GM19438 (cell line): Measurements from ENCODE around the gene NUAK2.
"Not testable (repeated sequence)": the region's sequence is repeated elsewhere in the genome, so short reads cannot be mapped to it uniquely, and the experiment has no call there.

Experiments
- ATAC-seq: cut with Tn5 transposase; IDR thresholded peaks from one replicate; pipeline ENCODE4 v1.9.1; 2021; ENCODE audit warnings: low read depth; ENCODE audit not compliant: unreplicated experiment

The NUAK2 gene

DNA sequence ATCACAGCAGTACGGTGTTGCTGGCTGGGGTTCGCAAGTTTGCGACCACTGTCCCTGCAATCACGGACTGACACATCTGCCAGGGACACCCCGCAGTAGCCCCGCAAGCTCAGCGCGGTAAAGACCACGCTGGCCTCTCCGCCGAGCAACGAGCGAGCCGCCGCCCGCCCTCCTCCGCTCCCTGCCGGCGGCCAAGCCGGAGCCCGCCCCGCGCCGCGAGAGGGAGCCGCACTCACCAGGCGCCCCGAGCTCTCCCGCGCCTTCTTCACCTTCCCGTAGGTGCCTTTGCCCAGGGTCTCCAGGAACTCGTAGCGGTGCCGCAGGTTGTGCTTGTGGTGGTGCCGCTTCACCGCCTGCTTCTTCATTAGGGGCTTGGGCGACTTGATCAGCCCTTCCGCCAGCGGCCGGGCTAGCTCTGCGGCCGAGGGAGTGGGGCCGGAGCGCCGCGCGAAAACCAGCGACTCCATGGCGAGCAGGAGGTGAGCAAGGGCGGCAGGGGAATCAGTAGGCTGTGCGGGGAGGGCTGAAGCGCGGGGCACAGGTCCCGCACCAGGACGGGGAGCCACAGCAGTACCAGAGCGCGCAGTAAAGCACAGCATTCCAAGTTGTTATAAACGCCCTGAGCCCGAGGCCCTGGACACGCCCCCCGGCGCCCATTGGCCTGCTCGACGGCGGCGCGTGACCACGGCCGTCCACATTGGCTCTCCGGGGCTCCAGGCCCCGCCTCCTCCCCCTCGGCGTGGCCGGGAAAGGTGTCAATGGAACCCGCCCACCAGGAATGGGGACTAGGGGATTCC, at the start of gene NUAK2:
NUAK2 (minus strand) TSS at position 584 of the 797 bp plus-strand sequence; CDS start at position 467, 117 bp downstream.
- ATAC-seq, result peak; percentile 67

DNA sequence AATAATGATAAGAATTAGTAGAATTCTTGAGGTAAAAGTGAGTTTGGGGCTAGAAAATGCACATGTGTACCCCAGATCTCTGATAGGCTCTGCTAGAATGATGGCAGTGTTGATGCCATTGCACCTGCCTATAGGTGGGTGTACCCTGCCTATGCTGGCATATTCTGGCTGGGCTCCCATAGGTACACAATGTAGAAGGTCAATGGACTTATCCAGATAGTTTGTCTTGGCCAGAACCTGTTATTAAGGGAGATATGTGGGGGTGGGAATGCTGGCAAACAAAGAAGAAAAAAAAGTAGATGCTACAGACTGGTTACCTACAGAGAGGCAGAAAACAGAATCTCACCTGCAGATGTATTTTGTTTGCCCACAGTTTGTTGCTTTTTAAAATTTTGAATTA, 49.2 kb upstream of the NUAK2 start:
- ATAC-seq, result no peak

DNA sequence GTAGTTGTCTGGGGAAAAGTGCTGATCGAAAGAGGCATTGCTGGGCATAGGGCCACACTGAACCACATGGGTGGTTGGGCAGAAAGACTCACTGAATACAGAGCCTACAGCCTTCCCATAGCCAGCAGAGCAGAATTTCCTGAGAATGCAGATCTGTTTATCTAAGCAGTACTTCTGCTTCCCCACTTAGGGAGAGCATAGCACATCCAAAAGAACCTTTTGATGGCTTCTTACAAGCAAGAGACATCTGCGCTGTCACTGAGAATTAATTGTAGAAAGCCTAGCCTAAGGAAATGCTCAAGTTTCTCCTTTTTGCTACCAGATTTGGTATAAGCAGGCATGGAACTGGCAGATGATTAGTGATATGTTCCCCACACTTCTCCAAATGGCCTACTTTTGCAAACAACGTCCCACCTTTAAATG, 48.2 kb upstream of the NUAK2 start:
- ATAC-seq, result no peak

DNA sequence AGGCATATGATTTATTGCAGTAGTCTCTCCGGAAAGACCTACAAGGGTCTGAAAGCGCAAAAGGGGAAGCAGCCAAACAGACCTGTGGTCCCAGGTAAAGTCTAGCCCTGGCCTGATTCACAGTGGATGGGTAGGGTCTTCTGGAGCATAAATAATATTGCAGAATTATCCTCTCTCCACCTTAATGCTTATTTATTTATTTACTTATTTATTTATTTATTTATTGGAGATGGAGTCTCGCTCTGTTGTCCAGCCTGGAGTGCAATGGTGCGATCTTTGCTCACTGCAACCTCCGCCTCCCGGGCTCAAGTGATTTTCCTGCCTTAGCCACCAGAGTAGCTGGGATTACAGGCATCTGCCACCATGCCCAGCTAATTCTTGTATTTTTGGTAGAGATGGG, 46.9 kb upstream of the NUAK2 start:
- ATAC-seq, result no peak

DNA sequence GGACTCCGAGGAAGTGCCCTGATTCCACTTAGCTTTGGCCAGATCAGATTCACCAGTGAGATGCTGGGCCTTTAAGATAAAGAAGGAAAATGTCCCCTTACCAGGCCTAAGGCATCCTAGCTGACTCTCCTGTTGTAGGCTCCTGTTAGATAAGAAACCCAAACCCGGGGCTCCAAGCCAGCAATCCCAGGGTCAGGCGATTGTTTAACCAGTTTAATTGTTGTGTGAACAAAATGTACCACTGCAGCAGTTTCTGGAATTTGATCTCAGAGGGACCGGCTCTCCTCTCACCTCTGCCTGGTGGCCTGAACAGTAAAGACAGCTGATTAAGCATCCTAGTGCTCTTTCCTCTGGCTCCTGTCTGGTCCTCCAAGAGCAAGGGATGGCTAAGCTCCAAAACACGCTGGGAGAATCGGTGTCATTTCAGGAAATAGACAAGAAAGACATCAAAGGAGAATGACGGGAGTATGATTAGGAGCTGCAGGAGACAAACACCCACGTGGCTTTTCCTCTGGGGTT, 44.5 kb upstream of the NUAK2 start:
- no peak for ATAC-seq

- not testable (repeated sequence) for ATAC-seq
These were observed 43.5 kb upstream of the NUAK2 start for GRCh38 chr1:205365086-205365485.

DNA sequence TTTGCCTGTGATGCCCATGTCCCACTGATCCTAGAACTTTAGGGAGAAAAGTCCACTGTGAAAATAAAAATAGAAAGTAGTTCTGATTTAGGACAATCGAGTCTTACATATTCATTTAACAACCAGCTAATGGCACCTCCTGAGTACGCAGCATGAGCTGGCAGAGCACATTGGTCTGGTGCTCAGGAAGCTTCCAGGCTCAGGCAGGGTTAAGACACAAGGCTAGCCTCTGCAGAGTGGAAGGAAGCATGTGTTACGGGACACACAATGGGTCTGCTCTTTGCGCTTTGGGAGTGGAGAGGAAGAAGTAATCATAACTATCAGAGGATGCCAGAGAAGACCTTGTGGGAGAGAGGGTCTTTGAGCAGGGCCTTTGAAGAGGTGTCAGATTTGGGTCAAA, 39.3 kb upstream of the NUAK2 start:
- ATAC-seq, result no peak

DNA sequence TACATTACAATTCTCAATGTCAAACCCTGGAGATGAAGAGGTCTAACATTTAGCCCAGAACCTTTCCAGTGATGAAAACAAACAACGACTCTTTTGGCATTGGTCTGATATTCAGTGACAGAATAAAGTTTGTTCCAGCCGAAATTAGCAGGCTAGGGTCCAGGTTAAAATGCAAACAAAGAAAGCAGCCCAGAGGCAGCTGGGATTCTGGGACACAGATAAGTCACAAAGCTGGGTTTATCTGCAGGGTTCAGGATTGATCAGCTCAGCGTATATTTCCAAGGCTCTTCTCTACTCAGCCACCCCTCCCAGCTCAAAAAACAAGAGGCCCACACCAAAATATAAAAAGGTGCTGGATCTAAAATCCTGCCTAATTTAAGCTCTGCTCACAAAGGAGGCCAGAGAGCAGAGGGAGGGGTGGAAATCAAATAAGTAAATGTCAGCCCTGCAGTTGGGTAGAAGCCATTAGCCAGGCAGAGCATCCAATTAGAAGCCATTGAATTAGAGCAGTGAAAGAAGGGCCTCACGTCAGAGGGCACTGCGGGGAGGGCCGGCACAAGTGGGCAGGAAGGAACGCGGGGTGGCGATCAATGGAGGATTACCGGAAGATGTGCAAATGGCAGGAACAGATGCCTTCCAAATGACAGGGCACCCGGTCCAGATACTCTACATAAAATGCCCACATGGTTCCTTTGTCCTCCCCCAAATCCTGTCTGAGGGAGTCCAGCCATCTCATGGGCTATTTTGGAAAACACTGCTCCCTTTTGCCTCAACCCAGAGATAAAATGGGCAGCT, 38.4 kb upstream of the NUAK2 start:
- ATAC-seq, result no peak

- no peak for ATAC-seq
These were observed 37.0 kb upstream of the NUAK2 start for GRCh38 chr1:205358579-205358978.

DNA sequence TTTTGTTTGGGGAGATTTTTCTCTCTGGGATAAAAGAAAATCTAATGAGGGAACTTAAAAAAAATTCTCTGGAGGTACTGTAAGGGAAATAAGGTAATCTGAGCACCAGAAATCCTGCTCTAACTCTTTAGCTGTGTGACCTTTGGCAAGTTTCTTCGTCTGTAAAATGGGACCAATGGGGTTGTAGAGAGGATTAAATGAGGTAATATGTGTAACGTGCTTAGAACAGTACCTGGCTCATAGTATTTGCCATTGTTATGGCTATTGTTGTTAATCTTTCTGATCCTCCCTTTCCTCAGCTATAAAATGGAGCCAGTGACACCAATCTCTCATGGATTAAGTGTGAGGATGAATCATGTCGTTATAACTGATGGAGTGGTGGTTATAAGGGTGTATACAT, 36.0 kb upstream of the NUAK2 start:
- no peak for ATAC-seq

DNA sequence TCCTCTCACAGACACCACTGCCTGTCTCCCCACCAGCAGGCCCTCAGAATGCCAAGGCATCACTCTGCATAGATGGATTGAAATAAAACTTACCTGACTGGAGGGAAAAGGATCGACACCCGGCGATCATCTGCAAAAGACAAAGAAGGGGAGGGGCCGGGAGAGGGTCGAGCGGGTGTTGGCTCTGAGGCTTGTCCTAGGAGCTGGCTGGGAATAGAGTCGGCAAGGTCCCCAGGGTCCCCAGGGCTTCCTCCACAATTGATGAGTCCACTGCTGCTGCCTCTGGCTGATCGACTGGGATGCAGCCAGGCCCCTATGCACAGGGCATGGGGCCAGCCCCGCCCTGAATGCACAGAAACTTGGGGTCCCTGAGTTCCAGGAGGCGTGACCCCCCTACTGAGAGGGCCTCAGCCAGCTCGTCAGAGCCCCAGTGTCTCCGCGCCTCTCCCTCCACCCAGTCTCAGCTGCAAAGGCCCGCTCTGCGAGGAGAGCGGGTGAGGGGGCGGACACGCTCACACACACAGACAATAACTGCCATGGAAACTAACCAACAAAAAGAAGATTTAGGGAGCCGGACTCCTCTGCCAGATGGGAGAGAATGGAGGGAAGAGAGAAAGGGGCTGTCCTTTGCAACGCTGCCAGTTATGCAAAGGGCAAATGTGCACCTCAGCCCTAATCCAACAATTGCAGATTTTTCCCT, 35.0 kb upstream of the NUAK2 start, which contains the start of gene KLHDC8A:
KLHDC8A (minus strand) TSS at position 483 of the 700 bp plus-strand sequence. CDS start 13,318 bp downstream, outside the sequence.
- no peak for ATAC-seq

- no peak for ATAC-seq
These were observed 33.5 kb upstream of the NUAK2 start for GRCh38 chr1:205355075-205355453.

DNA sequence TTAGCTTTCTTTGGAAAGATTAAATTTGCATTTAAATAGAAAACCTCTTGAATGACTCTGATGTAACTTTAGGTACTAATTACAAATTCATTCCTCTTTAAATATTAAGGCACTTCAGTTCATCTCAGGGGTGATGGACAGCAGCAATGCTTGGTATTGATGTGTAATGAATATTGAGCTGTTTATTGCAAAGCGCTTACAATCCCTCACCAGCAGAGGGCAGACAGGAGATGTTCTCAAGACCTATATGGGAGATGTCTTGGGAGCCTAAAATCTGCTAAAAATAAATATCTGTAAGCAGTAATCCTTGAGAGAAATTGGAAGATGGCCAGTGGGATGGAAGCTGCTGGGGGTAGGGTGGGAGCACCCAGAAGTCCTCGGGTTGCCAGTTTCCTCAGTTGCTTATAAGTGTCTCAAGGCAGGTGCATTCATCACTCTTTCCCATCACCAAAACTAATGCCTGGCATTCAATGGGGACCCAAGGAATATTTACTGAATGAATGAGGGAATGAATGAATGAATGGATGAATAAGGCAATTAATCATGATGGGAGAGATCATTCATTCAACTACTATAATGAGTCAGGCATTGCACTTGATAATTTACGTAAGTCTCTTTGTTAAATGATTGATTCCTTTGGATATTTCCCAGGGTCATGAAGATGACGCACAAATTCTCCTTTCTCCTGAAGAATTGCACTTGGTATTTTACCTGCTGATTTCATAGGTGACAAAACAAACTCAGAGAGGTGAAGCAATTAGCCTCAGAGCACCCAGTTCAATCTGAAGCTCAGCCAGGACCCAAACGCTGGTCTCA, 32.9 kb upstream of the NUAK2 start:
- no peak for ATAC-seq

GRCh38 chr1:205353612-205354011, 32.1 kb upstream of the NUAK2 start:
- ATAC-seq, result no peak

DNA sequence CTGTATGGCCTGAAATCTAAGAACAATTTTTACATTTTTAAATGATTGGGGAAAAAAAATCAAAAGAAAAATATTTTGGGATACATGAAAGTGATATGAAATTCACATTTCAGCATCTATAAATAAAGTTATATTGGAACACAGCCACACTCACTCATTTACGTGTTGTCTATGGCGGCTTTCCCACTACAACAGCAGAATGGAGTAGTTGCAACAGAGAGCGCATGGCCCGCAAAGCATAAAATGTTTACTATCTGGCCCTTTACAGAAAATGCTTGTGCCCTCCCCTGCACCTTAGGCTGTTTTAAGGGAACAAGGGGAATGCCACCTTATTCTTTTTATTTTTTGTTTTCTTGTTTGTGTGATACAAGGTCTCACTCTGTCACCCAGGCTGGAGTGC, 31.6 kb upstream of the NUAK2 start:
- ATAC-seq, result no peak

DNA sequence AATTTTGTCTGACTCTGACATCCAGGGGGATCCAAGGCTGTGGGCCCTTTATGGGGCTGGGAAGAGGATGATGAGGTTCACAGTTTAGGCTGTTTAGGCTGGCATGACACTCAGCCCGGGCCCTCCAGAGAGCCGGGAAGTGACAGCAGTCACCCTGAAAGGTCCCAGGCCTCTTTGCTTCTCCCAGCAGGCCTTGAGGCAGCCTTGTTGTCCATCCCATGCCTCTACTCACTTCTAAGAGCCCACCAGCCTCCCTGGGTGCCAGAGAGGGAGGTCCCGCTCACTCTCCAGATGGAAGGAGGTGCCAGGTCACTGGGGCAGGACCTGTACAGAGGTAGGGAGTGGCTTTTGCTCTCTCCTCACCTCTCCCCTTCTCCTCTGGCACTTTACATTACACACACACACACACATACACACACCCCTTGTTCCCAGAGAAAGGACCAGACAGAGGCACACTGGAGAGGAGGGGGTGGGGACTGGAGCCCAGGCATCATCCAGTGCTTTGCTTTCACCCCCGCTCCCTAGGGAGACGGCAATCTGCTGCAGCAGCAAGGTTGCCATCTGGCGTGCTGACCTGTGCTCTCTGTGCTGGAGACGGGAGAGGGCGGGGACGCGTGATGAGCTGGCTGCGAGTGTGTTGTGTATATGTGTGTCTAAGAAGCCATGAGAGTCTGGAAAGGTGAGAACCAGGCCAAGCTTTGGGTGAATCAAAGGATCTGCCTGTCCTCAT, 30.6 kb upstream of the NUAK2 start:
- ATAC-seq, result no peak

- no peak for ATAC-seq
These were observed 29.2 kb upstream of the NUAK2 start for GRCh38 chr1:205350691-205351141.

DNA sequence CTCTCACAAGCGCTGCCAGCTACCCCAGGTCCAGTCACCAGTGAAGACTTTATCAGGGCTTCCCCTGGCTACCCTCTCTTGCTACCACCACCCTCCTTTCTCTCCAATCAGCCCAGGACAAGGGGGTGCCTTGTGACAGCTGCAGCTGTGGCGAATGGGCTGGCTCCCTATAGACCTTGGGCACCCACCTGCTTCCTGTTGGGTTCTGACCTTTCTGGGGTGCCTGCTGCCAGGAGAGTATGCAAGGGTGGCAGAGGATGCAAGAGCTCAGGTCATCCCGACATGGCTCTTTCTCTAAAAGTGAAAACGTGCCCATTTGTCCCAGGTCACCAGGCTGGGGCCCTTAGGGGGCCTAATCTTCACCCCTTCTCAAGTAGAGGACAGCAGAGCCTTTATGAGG, 28.6 kb upstream of the NUAK2 start:
- ATAC-seq, result no peak
